Right lobe of liver (tissue), 4 donors: ENCODE results near the gene DAD1.

Experiments
- POLR2A ChIP-seq: fragments of 450-650 bp; IDR thresholded peaks from one replicate; pipeline ENCODE4 v1.6.1; 2017; ENCODE audit warnings: antibody characterized with exemption, mild to moderate bottlenecking
- TF ChIP-seq, protein P1 (sequence below), 4 donors: fragments of 200-600 bp in 3 of 4; fragments of 450-650 bp in 1 of 4; IDR thresholded peaks; one replicate each; pipeline versions ENCODE4 v1.5.1 to v1.8.0; 2016 to 2022; ENCODE audit warnings: antibody characterized with exemption in 4 of 4, mild to moderate bottlenecking in 2 of 4
- donor health status: DM: no; HTN: no; CAD: no.
- donor health status: DM: no; HTN: no; CAD: no.
- donor health status: DM: no; HTN: yes; CAD: no.

DNA sequence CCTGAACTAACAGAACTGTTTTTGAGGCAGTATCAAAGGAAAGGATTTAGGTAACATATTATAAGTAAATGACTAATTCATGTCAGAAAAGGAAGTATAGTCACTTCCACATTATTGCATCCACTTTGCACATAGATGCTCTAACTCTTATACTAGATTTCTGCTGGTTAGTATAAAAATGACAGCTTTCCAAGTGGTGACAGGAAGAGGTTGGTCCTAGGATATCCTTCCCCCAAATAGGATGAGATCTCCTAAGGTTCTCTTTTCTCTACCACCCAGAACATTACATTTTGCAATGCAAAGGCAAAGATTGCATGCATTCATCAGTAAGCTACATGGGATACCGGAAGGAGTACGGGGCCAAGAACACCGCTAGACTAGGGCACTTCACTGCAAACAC lies 15.2 kb downstream of the DAD1 start:
- TF ChIP-seq, protein P1, sequence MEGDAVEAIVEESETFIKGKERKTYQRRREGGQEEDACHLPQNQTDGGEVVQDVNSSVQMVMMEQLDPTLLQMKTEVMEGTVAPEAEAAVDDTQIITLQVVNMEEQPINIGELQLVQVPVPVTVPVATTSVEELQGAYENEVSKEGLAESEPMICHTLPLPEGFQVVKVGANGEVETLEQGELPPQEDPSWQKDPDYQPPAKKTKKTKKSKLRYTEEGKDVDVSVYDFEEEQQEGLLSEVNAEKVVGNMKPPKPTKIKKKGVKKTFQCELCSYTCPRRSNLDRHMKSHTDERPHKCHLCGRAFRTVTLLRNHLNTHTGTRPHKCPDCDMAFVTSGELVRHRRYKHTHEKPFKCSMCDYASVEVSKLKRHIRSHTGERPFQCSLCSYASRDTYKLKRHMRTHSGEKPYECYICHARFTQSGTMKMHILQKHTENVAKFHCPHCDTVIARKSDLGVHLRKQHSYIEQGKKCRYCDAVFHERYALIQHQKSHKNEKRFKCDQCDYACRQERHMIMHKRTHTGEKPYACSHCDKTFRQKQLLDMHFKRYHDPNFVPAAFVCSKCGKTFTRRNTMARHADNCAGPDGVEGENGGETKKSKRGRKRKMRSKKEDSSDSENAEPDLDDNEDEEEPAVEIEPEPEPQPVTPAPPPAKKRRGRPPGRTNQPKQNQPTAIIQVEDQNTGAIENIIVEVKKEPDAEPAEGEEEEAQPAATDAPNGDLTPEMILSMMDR (IDR thresholded peaks at IDR 0.05), result no peak
- TF ChIP-seq POLR2A, result no peak
